Measurements from ENCODE around the gene STOX1. TPM values are rescaled to one million over a fixed set of nuclear protein-coding genes. Genes with fewer than 3 reads are reported as not detected.

STOX1 gene
- total RNA-seq, 1 donor from 2014 or later = 0.71 TPM

DNA sequence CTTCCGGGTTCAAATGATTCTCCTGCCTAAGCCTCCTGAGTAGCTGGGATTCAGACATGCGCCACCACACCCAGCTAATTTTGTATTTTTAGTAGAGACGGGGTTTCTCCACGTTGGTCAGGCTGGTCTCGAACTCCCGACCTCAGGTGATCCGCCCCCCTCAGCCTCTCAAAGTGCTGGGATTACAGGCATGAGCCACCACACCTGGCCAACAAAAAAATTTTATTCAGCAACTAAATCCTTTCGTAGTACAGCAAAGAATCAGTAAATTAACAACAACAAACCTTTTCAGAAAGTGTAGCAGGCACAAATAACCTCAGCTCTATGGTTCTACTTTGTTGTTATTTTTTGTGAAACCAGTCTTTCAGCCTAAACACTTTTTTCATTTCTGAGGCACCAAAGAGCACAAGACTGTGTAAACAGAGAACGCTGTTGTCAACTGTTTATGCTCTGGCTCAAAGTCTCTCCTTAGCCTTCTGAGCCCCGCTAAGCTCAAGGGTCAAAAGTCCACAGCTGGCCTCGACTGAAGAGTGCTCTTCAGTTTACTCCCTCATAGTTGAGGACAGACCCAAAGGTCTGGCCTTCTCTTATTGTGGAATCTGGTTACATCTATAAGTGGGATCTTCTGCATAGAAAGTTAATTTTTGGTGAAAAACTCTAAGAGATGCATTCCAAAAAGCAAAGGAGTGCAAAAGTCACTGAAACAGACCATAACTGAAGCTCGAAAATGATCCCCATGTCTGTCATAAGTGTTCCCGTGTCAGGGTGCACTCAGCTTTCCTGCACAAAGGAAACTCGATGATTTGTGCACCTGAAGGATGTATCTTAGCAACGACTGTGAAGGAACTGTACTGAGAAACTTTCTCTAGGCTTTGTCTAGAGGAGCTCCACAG lies 49.2 kb downstream of the STOX1 start:
- no peaks in the 10 kb centered on the region for H3K36me3 ChIP-seq (ENCODE audit: control insufficient read depth, insufficient read depth, low read length)
- no peak for DNase-seq (ENCODE audit: low read depth)
- TF ChIP-seq, protein P1, sequence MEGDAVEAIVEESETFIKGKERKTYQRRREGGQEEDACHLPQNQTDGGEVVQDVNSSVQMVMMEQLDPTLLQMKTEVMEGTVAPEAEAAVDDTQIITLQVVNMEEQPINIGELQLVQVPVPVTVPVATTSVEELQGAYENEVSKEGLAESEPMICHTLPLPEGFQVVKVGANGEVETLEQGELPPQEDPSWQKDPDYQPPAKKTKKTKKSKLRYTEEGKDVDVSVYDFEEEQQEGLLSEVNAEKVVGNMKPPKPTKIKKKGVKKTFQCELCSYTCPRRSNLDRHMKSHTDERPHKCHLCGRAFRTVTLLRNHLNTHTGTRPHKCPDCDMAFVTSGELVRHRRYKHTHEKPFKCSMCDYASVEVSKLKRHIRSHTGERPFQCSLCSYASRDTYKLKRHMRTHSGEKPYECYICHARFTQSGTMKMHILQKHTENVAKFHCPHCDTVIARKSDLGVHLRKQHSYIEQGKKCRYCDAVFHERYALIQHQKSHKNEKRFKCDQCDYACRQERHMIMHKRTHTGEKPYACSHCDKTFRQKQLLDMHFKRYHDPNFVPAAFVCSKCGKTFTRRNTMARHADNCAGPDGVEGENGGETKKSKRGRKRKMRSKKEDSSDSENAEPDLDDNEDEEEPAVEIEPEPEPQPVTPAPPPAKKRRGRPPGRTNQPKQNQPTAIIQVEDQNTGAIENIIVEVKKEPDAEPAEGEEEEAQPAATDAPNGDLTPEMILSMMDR (IDR thresholded peaks at IDR 0.05; ENCODE audit: insufficient read depth, low read length, poor library complexity, severe bottlenecking) = no peak
- H3K27me3 ChIP-seq (ENCODE audit: control insufficient read depth, insufficient read depth, low read length) = no peaks in the 10 kb centered on the region
- no peak overlapping the region for H3K4me3 ChIP-seq (ENCODE audit: low read depth, low read length)

DNA sequence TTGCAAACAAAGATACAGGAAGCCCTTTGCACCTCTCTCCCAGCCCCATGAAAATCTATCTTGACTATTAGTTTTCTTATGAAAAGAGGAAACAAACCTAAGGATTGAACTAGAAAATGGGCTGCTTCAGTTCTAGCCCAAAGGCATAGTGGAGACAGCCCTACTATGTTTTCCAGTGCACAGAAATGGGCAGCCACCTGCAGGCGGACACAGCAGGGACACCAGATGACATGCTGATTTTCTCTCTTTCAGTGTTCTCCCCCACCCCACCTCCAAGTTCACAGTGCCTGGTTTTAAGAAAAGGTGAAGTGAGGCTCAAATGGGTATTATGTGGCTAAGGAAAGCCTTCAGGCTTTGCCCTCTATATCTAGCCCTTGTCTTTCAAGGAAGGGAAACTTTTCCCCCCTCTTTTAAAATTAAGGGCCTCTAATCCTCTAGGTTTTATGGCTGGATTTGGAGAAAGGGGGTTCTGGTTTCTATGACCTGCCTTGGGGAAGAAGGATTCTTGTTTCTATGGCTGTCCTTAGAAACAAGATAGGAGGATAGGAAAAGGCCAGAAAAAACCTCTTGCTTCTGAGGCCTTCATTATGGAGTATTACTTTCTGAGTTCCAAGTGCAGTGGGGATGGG lies 50.3 kb downstream of the STOX1 start:
- DNase-seq (ENCODE audit: low read depth) = no peak
- Histone ChIP-seq H3K36me3 (ENCODE audit: control insufficient read depth, insufficient read depth, low read length) (no peaks in the 10 kb centered on the region), H3K4me3 (ENCODE audit: low read depth, low read length) (no peak overlapping the region), H3K27me3 (ENCODE audit: control insufficient read depth, insufficient read depth, low read length) (no peaks in the 10 kb centered on the region)
- TF ChIP-seq, protein P1 (IDR thresholded peaks at IDR 0.05; ENCODE audit: insufficient read depth, low read length, poor library complexity, severe bottlenecking) = no peak

DNA sequence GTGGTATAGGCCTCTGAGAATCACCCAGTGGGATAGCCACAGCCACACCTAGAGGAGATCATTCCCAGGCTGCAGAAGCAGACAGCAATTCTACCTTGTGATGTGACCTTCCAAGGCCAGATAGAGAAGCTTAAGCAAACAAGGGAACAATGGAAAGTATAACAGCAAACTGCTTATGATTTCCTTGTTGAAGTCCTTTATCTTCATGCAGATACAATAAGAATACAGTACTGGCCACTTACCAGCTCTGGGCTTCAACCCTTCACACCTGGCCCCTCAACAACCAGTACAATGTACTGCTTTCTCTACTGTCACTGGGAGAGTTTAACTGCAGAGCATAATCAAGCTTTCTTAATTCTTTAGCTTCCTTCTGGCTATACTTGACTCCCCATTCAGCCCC lies 51.2 kb downstream of the STOX1 start:
- H3K36me3 ChIP-seq (ENCODE audit: control insufficient read depth, insufficient read depth, low read length) = no peaks in the 10 kb centered on the region
- no peaks in the 10 kb centered on the region for H3K27me3 ChIP-seq (ENCODE audit: control insufficient read depth, insufficient read depth, low read length)
- no peak overlapping the region for H3K4me3 ChIP-seq (ENCODE audit: low read depth, low read length)
- no peak for DNase-seq (ENCODE audit: low read depth)
- TF ChIP-seq, protein P1 (IDR thresholded peaks at IDR 0.05; ENCODE audit: insufficient read depth, low read length, poor library complexity, severe bottlenecking) = no peak

GRCh38 chr10:68879628-68880027 lies 52.3 kb downstream of the STOX1 start:
- Histone ChIP-seq H3K27me3 (ENCODE audit: control insufficient read depth, insufficient read depth, low read length) (no peaks in the 10 kb centered on the region), H3K36me3 (ENCODE audit: control insufficient read depth, insufficient read depth, low read length) (no peaks in the 10 kb centered on the region), H3K4me3 (ENCODE audit: low read depth, low read length) (no peak overlapping the region)
- TF ChIP-seq, protein P1 (IDR thresholded peaks at IDR 0.05; ENCODE audit: insufficient read depth, low read length, poor library complexity, severe bottlenecking) = no peak
- DNase-seq (ENCODE audit: low read depth) = no peak

DNA sequence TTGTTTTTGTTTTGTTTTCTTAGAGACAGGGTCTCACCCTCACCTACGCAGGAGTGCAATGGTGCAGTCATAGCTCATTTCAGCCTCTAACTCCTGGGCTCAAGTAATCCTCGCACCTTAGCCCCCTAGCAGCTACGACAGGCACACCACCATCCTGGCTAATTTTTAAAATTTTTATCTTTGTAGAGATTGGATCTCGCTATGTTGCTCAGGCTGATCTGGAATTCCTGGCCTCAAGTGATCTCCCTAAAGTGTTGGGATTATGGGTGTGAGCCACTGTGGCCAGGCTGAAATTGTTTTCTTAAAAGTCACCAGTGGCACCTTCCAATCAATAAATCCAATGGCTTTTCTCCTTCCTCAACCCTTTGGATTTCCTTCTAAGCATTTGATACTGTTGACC lies 52.9 kb downstream of the STOX1 start:
- Histone ChIP-seq H3K27me3 (ENCODE audit: control insufficient read depth, insufficient read depth, low read length) (no peaks in the 10 kb centered on the region), H3K4me3 (ENCODE audit: low read depth, low read length) (no peak overlapping the region), H3K36me3 (ENCODE audit: control insufficient read depth, insufficient read depth, low read length) (no peaks in the 10 kb centered on the region)
- no peak for DNase-seq (ENCODE audit: low read depth)
- TF ChIP-seq, protein P1 (IDR thresholded peaks at IDR 0.05; ENCODE audit: insufficient read depth, low read length, poor library complexity, severe bottlenecking) = no peak

All from kidney epithelial cell (primary cell).